WTC11 (cell line): ENCODE measurements around the gene NT5C1A.

Source experiments
- CREM ChIP-seq: sonication (generic); formaldehyde crosslinking; IDR thresholded peaks from 2 replicates; pipeline ENCODE4 v1.8.1; 2022; ENCODE audit warnings: mild to moderate bottlenecking, missing genetic modification reagents, moderate library complexity
- E2F4 ChIP-seq: sonication (generic); formaldehyde crosslinking; IDR thresholded peaks from 2 replicates; pipeline ENCODE4 v1.8.1; 2022; ENCODE audit warnings: low read depth, mild to moderate bottlenecking, moderate library complexity, missing genetic modification reagents, borderline replicate concordance
- JAZF1 ChIP-seq: fragments of 250-450 bp; sonication (Bioruptor Pico); IDR thresholded peaks from 2 replicates; pipeline ENCODE4 v1.9.0; 2021; ENCODE audit warnings: moderate library complexity, mild to moderate bottlenecking, inconsistent platforms
- OVOL2 ChIP-seq: fragments of 250-450 bp; sonication (Bioruptor Pico); IDR thresholded peaks from 2 replicates; pipeline ENCODE4 v1.9.0; 2021; ENCODE audit warnings: mild to moderate bottlenecking, borderline replicate concordance
- SMAD3 ChIP-seq: sonication (generic); formaldehyde crosslinking; IDR thresholded peaks from 2 replicates; pipeline ENCODE4 v1.8.0; 2022; ENCODE audit warnings: missing genetic modification reagents, mild to moderate bottlenecking, borderline replicate concordance
- TEAD4 ChIP-seq: sonication (generic); formaldehyde crosslinking; IDR thresholded peaks from 2 replicates; pipeline ENCODE4 v1.8.0; 2022; ENCODE audit warnings: mild to moderate bottlenecking, missing genetic modification reagents
- ZNF138 ChIP-seq: sonication (generic); formaldehyde crosslinking; conservative IDR thresholded peaks from 2 replicates; pipeline ENCODE4 v1.8.1; 2022; ENCODE audit warnings: mild to moderate bottlenecking, moderate library complexity, missing genetic modification reagents
- ZNF263 ChIP-seq: sonication (generic); formaldehyde crosslinking; IDR thresholded peaks from 2 replicates; pipeline ENCODE4 v1.8.1; 2022; ENCODE audit warnings: low read depth, mild to moderate bottlenecking, moderate library complexity, missing genetic modification reagents
- ZNF281 ChIP-seq: sonication (generic); formaldehyde crosslinking; IDR thresholded peaks from 2 replicates; pipeline ENCODE4 v1.8.0; 2023; ENCODE audit warnings: mild to moderate bottlenecking, missing genetic modification reagents
- ZNF512 ChIP-seq: sonication (generic); formaldehyde crosslinking; IDR thresholded peaks from 2 replicates; pipeline ENCODE4 v1.8.1; 2022; ENCODE audit warnings: missing genetic modification reagents, borderline replicate concordance
- TF ChIP-seq, protein P1 (sequence below): fragments of 200-600 bp; IDR thresholded peaks from 2 replicates; pipeline ENCODE4 v1.8.0; 2022; ENCODE audit warnings: antibody characterized with exemption
- TF ChIP-seq, protein P2 (sequence below): sonication (generic); formaldehyde crosslinking; IDR thresholded peaks from 2 replicates; pipeline ENCODE4 v1.8.0; 2022; ENCODE audit warnings: mild to moderate bottlenecking, missing genetic modification reagents
- TF ChIP-seq, protein P3 (sequence below): sonication (generic); formaldehyde crosslinking; IDR thresholded peaks from 2 replicates; pipeline ENCODE4 v1.8.0; 2022; ENCODE audit warnings: mild to moderate bottlenecking, missing genetic modification reagents
- TF ChIP-seq, protein P4 (sequence below): sonication (generic); formaldehyde crosslinking; conservative IDR thresholded peaks from 2 replicates; pipeline ENCODE4 v1.8.1; 2023; ENCODE audit warnings: mild to moderate bottlenecking, low read depth, missing genetic modification reagents, moderate library complexity

DNA sequence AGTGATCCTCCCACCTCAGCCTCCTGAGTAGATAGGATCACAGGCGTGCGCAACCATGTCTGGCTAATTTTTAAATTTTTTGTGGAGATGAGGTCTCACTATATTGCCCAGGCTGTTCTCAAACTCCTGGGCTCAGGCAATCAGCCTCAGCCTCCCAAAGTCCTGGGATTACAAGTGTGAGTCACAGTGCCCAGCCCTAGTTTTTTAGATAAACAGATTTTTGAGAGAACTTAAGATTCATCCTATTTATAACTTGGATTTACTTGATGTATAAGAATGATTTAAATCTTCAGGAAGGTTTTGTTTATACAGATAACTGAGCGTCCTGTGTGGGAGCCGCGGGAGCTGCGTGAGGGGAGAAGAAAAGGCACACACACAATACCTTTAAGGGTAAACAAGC lies 58.7 kb downstream of the NT5C1A start:
- TF ChIP-seq, protein P1, sequence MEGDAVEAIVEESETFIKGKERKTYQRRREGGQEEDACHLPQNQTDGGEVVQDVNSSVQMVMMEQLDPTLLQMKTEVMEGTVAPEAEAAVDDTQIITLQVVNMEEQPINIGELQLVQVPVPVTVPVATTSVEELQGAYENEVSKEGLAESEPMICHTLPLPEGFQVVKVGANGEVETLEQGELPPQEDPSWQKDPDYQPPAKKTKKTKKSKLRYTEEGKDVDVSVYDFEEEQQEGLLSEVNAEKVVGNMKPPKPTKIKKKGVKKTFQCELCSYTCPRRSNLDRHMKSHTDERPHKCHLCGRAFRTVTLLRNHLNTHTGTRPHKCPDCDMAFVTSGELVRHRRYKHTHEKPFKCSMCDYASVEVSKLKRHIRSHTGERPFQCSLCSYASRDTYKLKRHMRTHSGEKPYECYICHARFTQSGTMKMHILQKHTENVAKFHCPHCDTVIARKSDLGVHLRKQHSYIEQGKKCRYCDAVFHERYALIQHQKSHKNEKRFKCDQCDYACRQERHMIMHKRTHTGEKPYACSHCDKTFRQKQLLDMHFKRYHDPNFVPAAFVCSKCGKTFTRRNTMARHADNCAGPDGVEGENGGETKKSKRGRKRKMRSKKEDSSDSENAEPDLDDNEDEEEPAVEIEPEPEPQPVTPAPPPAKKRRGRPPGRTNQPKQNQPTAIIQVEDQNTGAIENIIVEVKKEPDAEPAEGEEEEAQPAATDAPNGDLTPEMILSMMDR: no peak
- no peak for TF ChIP-seq TEAD4 (CRISPR knock-in tag)
- TF ChIP-seq, protein P2, sequence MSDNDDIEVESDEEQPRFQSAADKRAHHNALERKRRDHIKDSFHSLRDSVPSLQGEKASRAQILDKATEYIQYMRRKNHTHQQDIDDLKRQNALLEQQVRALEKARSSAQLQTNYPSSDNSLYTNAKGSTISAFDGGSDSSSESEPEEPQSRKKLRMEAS (CRISPR knock-in tag): no peak
- TF ChIP-seq, protein P3, sequence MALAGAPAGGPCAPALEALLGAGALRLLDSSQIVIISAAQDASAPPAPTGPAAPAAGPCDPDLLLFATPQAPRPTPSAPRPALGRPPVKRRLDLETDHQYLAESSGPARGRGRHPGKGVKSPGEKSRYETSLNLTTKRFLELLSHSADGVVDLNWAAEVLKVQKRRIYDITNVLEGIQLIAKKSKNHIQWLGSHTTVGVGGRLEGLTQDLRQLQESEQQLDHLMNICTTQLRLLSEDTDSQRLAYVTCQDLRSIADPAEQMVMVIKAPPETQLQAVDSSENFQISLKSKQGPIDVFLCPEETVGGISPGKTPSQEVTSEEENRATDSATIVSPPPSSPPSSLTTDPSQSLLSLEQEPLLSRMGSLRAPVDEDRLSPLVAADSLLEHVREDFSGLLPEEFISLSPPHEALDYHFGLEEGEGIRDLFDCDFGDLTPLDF (CRISPR knock-in tag): no peak
- TF ChIP-seq, protein P4, sequence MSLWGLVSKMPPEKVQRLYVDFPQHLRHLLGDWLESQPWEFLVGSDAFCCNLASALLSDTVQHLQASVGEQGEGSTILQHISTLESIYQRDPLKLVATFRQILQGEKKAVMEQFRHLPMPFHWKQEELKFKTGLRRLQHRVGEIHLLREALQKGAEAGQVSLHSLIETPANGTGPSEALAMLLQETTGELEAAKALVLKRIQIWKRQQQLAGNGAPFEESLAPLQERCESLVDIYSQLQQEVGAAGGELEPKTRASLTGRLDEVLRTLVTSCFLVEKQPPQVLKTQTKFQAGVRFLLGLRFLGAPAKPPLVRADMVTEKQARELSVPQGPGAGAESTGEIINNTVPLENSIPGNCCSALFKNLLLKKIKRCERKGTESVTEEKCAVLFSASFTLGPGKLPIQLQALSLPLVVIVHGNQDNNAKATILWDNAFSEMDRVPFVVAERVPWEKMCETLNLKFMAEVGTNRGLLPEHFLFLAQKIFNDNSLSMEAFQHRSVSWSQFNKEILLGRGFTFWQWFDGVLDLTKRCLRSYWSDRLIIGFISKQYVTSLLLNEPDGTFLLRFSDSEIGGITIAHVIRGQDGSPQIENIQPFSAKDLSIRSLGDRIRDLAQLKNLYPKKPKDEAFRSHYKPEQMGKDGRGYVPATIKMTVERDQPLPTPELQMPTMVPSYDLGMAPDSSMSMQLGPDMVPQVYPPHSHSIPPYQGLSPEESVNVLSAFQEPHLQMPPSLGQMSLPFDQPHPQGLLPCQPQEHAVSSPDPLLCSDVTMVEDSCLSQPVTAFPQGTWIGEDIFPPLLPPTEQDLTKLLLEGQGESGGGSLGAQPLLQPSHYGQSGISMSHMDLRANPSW (CRISPR knock-in tag): no peak
- no peak for TF ChIP-seq ZNF512 (CRISPR knock-in tag)
- TF ChIP-seq ZNF263: no peak
- no peak for TF ChIP-seq ZNF281
- no peak for TF ChIP-seq OVOL2 (CRISPR knock-in tag)
- TF ChIP-seq SMAD3 (CRISPR knock-in tag): no peak
- no peak for TF ChIP-seq CREM (CRISPR knock-in tag)
- TF ChIP-seq JAZF1 (CRISPR knock-in tag): no peak
- TF ChIP-seq E2F4 (CRISPR knock-in tag): no peak
- no peak for TF ChIP-seq ZNF138 (CRISPR knock-in tag)
